NCI-H345 treated with DMSO at 0.1 percent for 48 hours (cell line): ENCODE measurements around the gene BHMT2.

ENCODE experiments used
- DNase-seq: peaks from one replicate; lab custom pipeline; 2025; ENCODE audit not compliant: unreplicated experiment; lab: John Stamatoyannopoulos, UW

Gene BHMT2

DNA sequence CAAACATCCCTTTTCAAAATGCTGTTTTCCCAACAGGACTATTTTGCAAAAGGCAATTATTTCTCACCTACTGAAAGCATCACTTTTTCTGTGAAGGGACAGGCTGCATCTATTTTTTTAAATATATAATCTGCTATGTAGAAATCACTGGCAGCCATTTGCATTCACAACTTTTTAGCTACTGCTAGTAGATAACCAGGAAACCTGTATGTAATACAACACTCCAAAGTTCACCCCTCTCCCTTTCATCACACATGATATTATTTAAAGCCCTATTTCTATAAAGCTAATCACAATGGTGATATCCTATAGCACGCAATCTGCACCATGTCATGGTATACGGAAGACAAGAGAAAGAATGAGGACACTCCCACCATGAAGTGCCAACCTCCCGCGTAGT lies 9.9 kb upstream of the BHMT2 start:
- DNase-seq = no peak

DNA sequence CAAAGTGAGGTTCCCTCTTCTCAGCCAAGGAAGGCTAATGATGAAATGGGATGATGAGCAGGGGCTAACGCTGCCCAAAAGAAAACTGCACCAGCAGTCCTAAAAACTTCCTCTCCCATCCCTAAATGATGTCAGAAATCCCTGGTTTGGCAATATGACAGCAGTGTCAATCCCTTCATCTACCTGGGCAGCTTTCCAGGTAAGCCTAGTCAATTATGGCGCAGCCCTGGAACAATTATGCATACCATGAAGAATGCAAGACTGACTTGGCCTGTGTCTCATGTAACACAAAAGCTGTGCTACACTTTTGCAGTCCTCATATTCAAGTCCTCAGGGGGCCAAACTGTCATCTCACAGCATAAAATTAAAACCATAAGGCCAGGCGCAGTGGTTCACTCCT lies 7.1 kb upstream of the BHMT2 start:
- no peak for DNase-seq

DNA sequence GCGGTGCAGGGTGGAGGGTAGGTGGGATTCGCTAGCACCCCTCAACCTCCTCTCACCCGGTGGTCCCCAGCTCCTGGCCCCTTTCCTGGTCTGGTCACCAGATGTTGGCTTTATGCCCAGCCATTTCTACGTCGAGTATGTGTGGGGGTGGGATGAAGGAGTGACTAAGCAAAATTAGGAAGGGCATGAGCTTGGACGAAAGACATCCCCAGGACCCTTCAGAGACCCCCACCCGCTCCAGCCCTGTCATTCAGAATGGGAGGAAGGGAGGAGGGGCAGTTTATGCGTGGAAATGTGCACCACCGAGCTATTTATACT lies 742 bp downstream of the BHMT2 start:
- DNase-seq = no peak

DNA sequence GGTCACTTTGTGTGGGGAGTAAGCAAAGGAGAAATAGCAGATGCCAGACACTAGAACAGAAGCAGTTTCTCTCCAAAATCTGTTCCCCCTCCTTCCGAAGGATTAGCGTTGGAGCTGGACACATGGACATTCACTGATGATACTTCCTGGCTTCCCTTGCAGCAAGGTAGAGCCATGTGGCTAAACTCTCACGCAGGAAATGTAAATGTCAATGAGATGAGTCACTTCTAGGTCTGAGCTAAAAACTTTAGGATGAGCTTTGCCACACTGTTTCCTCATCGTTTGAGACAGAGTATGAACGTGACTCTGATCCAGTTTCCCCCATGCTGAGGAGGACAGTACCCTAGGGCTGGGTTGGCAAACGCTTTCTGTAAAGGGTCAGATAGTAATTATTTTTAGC lies 5.1 kb downstream of the BHMT2 start:
- DNase-seq = no peak

DNA sequence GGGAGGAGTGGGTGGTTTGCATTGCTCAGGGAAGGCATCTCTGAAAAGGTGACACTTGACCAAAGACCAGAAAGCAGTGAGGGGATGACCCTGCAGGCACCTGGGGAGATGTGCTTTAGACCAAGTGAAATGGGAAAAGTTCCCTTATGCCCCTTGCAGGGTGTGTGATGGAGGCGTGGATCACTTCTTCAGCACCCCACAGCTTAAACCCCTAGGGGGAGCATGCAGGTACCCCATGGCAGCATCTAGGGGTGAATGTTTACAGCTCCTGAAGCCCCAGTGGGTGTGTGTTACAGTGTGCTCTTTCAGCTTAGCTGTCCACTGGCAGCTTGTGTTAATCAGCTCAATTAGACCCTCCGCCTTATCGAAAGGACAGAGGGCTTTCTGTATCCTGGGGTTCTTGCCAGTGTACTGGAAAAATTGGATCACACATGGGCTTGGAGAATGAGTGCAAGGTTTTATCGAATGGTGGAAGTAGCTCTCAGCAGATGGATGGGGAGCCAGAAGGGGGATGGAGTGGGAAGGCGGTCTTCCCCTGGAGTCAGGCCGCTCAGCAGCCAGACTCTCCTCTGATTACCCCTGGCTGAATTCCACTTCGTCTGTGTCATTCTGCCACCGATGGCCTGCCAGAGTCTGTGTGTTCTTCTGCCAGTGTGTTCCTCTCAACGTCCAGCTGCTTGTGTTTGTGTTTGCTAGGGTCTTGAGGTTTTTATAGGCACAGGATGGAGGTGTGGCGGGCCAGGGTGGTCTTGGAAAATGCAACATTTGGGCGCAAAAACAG lies 6.3 kb downstream of the BHMT2 start:
- DNase-seq = no peak

DNA sequence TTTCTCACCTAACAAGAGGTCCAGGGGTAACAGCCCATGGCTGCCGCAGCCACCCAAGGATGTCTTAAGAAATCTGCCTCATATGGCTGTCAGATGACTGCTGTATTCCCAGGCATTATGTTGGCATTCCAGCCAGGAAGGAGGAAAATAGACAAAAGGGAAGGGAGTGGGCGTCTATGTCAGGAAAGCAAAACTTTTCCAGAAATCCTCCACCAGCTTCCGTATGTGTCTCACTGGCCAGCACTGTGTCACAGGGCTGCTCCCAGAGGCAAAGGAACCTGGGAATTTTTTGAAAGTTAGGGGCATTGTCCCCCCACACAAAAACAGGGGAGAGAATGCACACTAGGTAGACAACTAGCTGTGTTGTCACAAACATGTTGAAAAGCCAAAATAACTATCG lies 7.3 kb downstream of the BHMT2 start:
- no peak for DNase-seq

DNA sequence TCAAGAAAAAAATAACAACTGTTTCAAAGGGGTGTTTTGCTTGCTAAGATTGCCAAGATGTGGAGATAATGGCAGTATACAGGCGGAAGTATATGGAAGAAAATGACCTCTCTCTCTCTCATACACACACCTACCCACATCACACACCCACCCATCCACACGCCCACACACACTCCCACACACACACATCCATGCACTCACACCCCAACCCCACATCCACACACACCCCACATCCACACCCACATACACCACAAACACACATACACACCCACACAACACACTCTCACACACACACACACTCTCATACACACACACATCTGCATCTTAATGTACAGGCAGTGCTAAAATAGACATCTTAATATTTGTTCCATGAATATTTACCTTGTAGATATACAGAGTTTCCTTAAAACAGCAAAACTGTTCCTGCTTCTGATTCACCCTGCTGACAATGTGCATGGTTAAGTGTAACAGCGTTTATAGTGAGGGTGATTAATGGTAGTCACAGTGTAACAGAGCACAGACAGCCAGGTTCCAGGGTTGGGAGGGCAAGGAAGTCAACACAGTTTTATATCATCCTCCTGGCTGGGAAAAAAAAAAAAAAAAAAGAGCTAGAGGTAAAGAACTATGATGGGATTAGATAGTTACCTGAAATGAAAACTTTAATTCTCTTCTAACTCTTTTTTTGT lies 8.3 kb downstream of the BHMT2 start:
- no peak for DNase-seq

DNA sequence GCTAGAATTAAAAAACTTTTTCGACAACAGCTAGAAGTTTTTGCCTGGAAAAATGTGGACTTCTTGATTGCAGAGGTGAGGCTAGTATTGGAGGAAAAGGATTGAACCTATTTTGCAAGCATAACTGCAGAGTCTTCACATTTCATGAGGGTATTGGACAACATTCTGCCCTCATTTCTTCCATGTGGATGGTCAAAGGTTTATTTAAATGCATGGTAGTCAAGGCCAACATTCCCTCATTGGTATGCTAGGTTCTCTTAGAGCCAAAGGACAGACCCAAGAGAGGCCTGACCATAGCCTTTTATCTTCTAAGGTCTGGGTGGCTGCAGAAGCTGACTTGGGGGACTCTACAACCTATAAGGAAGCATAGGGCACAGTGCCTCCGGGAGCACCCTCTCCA lies 11.2 kb downstream of the BHMT2 start:
- no peak for DNase-seq

DNA sequence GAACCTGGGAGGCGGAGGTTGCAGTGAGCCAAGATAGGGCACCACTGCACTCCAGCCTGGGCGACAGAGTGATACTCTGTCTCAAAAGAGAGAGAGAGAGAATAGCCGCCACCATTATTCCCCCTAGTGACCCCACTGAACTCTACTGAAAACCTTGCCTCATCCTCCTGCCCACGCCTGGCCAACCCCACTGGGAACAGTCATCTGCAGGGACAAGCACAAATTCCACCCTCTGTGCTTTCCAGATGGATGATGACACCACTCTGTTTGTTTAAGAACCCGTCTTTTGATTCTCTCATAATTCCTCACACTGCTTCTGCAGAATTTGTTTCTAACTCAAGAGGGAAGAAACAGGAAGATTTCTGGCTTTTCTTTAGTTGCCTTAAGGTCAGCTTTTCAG lies 12.2 kb downstream of the BHMT2 start:
- DNase-seq = no peak

DNA sequence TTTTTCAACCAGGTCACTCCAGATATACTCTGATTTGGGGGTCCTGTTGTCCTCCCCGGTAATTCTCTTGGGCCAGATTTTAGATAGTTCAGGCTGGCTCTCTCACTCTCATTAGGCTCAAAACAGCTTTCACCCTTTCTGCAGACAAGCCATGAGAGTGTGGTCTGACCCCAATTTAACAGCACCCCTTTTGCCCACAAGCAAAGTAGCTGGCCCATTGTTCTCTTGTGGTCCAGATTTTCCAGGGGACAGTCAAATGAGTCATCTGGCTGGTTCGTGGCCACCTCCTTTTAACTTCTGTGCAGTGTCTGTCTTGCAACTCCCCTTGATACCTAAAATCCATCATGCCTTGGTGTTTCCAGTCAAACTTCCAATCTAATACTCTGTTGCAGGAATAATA lies 16.5 kb downstream of the BHMT2 start:
- no peak for DNase-seq

DNA sequence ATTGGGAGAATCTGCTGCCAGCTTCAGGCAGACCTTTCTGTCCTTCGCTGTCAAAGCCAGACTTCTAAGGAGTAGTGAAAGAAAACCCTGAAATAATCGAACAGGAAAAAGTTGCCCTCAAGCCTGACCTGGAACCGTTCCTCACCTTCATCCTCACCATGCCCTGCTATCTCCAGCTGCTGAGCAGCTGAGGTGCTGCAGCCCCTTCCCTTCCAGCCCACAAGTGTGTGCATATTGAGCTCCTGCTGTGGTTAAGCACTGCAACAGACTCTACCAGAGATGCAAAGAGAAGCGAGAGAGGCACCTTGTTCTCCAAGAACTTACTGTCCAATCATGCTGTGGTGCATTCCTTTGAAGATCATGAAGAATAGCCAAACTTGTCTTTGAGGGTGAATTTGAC lies 18.9 kb downstream of the BHMT2 start:
- DNase-seq = no peak

DNA sequence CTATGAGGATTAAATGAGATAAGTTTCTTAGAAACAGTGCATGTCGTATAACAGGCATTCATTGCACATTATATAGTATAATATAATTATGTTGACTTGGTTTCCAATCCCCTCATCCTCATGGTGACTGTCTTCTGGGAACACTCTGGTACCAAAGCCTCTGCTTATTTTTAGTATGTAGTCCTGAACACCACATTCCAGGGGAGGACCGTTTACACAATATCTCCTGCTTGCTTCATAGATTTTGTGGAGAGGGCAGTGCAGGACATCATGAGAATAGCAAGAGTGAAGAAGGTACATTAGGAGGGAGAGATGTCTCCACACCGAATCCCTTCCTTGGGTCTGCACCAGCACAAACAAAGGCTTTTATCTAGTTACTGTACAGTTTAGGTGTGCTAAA lies 21.5 kb downstream of the BHMT2 start:
- DNase-seq = no peak

DNA sequence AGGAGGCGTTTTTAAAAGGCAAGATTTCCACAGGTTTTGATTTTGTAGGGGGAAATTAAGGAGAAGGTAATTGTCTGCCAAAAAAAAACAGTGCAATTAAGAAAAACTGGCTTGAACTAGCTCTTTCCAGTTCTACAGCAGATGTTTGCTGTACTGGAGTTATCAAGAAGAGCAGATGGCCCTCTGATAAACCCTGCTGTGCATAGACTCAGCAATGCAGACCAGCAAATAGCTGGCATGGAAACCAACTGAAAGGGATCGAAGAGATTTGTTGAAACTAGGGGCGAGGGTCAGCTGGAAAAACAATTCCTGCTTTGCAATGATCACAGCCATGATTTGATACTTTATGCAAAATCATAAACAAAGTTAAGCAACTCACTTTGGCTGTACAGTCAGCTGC lies 24.2 kb downstream of the BHMT2 start:
- DNase-seq = peak; percentile 19

DNA sequence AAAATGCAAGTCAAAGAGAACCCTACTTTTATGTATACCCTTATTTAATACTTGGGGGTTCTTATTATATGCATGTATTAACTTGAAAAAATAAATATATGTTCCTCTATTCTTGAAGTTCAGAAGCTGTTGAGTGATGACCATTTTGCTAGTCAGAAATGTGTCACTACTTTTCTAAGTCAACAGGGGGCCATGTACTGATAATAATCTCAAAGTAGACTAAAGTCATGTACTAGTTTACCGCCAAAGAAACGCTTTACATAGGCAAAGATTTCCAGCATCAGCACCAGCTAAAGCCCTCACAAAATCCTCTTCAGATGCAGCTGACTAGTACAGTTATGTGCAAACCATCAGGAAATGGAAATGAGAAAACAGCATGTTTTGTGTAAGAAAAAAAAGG lies 36.3 kb downstream of the BHMT2 start:
- DNase-seq = no peak

DNA sequence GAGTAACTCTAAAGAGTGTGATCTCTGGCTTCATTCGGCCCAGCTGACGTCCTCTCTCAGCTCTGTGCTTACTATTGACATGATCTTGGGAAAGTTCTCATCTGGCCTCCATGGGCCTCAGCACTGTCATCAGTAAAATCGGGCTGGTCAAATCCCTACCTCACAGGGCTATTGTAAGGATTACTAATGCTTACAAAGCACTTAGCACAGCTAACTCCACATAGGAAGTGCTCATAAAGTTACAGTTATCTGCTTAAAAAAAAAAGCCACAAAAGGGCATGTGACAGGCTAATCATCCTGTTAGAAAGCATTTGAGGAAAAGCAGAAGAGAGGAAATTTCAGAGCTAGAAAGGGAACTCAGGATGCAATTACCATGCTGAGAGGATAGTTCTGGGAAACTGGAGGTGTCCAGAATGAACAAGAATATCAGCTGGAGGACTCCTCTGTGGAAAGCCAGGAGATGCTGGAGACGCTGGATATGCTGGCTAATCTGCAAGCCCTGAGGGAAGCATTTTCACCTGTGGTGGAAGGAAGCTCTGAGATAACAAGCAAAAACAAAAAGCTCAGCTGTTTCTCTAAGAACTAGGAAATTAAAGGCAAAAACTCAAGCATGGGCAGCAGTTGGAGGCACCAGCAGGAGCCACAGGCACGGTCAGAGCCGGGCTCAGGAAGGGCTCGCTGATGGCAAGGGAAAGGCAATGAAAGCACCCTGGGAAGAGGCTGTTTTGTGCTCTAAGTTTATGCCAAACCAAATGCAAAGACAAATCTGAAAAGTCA lies 37.6 kb downstream of the BHMT2 start:
- no peak for DNase-seq

DNA sequence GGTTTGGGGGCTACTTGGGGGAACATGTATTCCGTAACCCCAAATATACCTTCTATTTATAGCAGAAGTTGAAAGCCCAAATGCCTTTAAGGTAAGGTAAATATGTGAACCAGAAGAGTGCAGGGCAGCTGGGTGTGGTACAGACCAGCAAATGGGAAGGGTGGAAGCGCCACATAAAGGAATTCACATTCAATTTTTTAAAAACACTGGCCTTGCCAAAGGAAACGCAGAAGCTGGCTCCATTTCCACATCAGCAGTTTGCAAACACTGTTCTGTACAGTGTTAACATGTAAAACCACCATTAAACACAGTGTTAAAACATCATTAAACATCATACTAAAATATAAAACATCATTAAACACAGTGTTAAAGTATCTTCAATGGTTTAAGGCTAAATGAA lies 38.5 kb downstream of the BHMT2 start:
- no peak for DNase-seq

DNA sequence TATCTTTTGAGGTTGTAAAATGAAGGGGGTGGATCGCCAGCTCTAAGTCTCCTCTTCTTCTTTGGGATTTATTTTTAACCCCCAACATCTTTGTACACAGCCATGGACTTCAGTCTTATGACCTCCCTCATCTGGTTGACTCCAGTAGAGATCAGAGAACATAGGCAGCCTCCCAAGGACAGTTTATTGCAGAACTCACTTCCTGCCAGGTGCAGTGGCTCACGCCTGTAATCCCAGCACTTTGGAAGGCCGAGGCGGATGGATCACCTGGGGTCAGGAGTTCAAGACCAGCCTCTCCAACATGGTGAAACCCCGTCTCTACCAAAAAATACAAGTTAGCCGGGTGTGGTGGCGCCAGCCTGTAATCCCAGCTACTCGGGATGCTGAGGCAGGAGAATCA lies 39.2 kb downstream of the BHMT2 start:
- DNase-seq = no peak

DNA sequence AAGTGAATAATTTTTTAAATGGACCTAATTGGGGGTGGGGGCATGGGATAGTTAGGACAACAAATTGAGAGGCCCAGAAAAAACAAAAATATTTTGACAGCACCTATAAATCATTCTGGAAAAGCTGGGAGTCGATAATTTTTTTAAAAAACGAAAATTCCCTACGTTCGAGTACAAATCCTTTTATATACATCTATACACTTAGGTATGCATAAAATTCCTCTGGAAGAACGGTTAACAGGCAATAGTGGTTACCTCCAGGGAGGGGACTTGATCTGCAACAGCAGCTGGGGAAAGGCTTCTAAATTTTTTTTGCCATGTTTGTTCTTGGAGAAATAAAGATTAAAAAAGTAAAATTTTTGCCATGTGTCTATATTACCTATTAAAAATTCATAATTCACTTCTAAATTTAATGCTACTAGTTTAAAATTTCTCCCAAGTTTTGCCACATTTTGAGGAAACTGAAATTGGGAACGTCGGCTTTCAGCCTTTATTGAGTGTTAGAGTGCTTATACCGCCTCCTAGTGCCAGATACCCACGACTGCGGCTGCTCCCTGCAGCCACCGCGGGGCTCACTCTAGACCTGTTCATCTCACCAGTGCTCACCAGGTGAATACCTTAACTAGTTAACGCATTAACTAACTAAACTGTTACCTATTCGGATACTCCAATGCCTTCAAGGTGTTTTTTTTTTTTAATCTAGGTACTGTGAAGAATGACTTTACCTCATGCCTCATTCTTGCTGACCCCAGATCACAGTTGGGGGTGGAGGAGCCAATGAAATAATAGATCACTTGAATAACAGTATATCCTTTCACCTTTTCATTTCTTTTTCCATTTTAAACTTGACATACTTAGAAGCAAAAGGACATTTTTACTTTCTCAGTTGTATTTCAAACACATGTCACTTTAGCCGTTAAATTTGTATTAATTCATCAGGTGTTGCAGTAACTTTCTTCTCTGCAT lies 40.2 kb downstream of the BHMT2 start:
- no peak for DNase-seq

DNA sequence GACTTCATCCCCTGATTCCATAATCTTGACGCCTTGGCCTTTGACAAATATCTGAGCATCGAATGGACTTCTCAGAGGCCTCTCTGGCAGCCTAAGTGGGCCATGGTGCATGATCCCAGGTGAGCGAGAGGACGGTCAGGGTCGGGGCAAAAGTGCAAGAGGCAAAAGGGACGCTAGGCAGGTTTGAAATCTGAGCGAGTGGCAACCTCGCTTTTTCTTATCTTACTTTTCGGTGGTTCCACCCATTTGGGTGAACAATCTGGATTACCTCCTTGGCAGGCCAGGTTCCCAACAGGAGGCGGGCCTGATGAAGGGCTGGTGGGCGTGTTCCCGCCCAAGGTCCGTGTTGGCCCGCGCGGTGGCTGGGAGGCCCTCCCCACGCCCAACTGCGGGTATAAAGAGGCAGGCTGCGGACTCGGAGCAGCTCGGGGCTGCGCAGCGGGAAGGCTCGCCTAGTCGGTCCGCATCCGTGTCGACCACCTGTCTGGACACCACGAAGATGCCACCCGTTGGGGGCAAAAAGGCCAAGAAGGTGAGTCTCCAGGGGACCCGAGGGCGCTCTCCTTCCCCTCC lies 41.9 kb downstream of the BHMT2 start, which contains the start of gene BHMT:
Gene BHMT (plus strand): TSS at position 423 of the 573 bp plus-strand sequence. CDS start 77 bp downstream, at position 500.
- no peak for DNase-seq

DNA sequence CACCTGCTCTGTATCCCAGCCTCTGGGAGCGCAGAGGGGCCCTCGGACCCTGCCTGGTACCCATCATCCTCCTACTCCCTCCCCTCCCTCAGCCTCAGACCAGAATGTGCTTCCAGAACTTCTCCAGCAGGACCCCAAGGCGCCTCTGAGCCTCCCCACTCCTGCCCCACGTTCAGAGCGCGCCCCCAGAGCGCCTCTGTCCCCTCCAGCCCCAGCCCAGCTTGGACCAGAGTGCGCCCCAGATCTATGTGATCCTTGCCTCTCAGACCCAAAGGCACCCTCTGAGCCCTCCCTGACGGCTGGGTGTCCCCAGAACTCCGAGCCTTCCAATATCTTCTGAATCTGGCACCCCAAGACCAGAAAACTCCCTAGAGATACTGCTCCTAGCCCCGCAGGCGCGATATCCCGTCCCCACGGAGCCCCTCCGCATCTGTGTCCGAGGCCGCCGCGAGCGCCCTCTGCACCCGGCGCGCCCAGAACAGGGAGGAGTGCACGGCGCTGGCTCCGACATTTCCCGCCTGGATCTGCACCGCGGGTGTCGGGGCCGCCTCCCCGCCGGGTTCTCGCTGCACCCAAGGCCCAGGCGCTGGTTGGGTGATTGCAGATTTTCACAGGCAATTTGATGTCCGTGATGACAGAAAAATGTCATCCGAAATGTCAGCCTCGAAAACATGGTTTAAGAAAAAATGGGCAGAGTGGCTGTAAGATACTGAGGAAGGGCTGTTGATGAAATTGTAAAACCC lies 42.6 kb downstream of the BHMT2 start:
- no peak for DNase-seq
